A673 (cell line): Measurements from ENCODE around the gene GUCA2A. TPM values are rescaled to one million over a fixed set of nuclear protein-coding genes. Genes with fewer than 3 reads are reported as not detected.
A peak's percentile ranks its signal among the peaks of the same experiment; 100 is the strongest.

Experiments
- BruUV-seq: library from RNA; stranded (reverse); fragments of 400-500 nt; replicated peaks from 2 replicates; lab custom pipeline; 2021; lab: Mats Ljungman, UMichigan
- CTCF ChIA-PET: fragments of 300-600 bp; sonication (Branson Sonifier 250); formaldehyde crosslinking; loops from one replicate; lab custom pipeline; 2022; ENCODE audit warnings: antibody characterized with exemption; lab: Charles Lee
- POLR2A ChIA-PET: fragments of 300-600 bp; sonication (Branson Sonifier 250); formaldehyde crosslinking; loops from one replicate; lab custom pipeline; 2022; ENCODE audit warnings: antibody characterized with exemption; ENCODE audit not compliant: low non-redundant PET; lab: Charles Lee
- DNase-seq: peaks from one replicate; pipeline ENCODE4 v3.0.0-alpha.2; 2015; ENCODE audit warnings: low spot score
- H3K27ac ChIP-seq: fragments of 200-600 bp; sonication (generic); 2 replicates; pipeline ENCODE4 v1.5.1; 2016; ENCODE audit warnings: mixed run types, low read depth, mild to moderate bottlenecking, mixed read lengths, antibody characterized with exemption, low read length; ENCODE audit not compliant: poor library complexity, severe bottlenecking
- H3K27me3 ChIP-seq: fragments of 200-600 bp; sonication (generic); replicated peaks from 2 replicates; pipeline ENCODE4 v1.6.1; 2017; ENCODE audit warnings: mixed run types, low read depth, mild to moderate bottlenecking, mixed read lengths, antibody characterized with exemption, low read length; ENCODE audit not compliant: insufficient read depth, poor library complexity
- H3K36me3 ChIP-seq: fragments of 200-600 bp; sonication (generic); 2 replicates; pipeline ENCODE4 v1.6.1; 2016; ENCODE audit warnings: mixed run types, mild to moderate bottlenecking, mixed read lengths, antibody characterized with exemption, low read length; ENCODE audit not compliant: insufficient read depth, poor library complexity, severe bottlenecking
- H3K4me1 ChIP-seq: fragments of 200-600 bp; sonication (generic); 2 replicates; pipeline ENCODE4 v1.6.1; 2017; ENCODE audit warnings: mixed run types, mild to moderate bottlenecking, mixed read lengths, antibody characterized with exemption, low read length; ENCODE audit not compliant: insufficient read depth, poor library complexity, severe bottlenecking
- H3K4me3 ChIP-seq: fragments of 200-600 bp; sonication (generic); 2 replicates; pipeline ENCODE4 v1.5.1; 2016; ENCODE audit warnings: low read depth, mixed run types, mild to moderate bottlenecking, mixed read lengths, low read length; ENCODE audit not compliant: poor library complexity, severe bottlenecking
- H3K9me3 ChIP-seq: fragments of 200-600 bp; sonication (generic); 2 replicates; pipeline ENCODE4 v1.6.1; 2016; ENCODE audit warnings: mixed run types, low read depth, mild to moderate bottlenecking, mixed read lengths, antibody characterized with exemption, low read length; ENCODE audit not compliant: poor library complexity, severe bottlenecking
- CTCF ChIP-seq: fragments of 300-800, 200-600 bp; sonication (generic); conservative IDR thresholded peaks from 2 replicates; pipeline ENCODE4 v1.5.1; 2017; ENCODE audit warnings: low read depth, mild to moderate bottlenecking, antibody characterized with exemption, low read length, moderate library complexity, mixed read lengths
- EZH2 ChIP-seq: fragments of 200-600 bp; sonication (generic); IDR thresholded peaks from 2 replicates; pipeline ENCODE4 v1.6.1; 2017; ENCODE audit warnings: borderline replicate concordance, low read depth, mild to moderate bottlenecking, mixed read lengths, antibody characterized with exemption, low read length; ENCODE audit not compliant: poor library complexity, severe bottlenecking
- intact Hi-C: fragments of 100-400 bp; cut with micrococcal nuclease; formaldehyde crosslinking; loops from one replicate; pipeline ENCODE4 v1.10.0; 2022; ENCODE audit not compliant: unreplicated experiment
- total RNA-seq: library from RNA; stranded (reverse); gene quantifications from 2 replicates; pipeline ENCODE4 v1.2.3, GENCODE V29; 2021

GUCA2A gene
- total RNA-seq, 1 experiment from 2014 or later, result not detected

GRCh38 chr1:42175314-42176054 lies 10.9 kb upstream of the GUCA2A start:
- TF ChIP-seq CTCF, result no peak
- TF ChIP-seq EZH2, result no peak
- CTCF ChIA-PET, result no interaction called here
- H3K27ac ChIP-seq, result no peak overlapping the region
- H3K4me1 ChIP-seq, result peaks cover 7% of the 10 kb centered on the region
- no peaks in the 10 kb centered on the region for H3K27me3 ChIP-seq
- POLR2A ChIA-PET, result no interaction called here
- no peaks in the 10 kb centered on the region for H3K36me3 ChIP-seq
- intact Hi-C loops, result loop anchor here (10.0 kb wide), 1 partner anchor 159 kb away; the partner anchor contains the start of gene FOXJ3
- no TSS peak for BruUV-seq
- H3K4me3 ChIP-seq, result no peak overlapping the region
- no peak for DNase-seq
- no peaks in the 10 kb centered on the region for H3K9me3 ChIP-seq

GRCh38 chr1:42173961-42174735 lies 9.6 kb upstream of the GUCA2A start:
- Histone ChIP-seq H3K4me1 (peaks cover 4% of the 10 kb centered on the region), H3K36me3 (no peaks in the 10 kb centered on the region), H3K9me3 (no peaks in the 10 kb centered on the region), H3K27me3 (no peaks in the 10 kb centered on the region), H3K27ac (no peak overlapping the region), H3K4me3 (no peak overlapping the region)
- TF ChIP-seq CTCF, result no peak
- no peak for TF ChIP-seq EZH2
- ChIA-PET CTCF (interaction anchor here (0.9 to 1.3 kb wide), 4 partner anchors 11 to 362 kb away, joined by 3 to 6 read pairs (median 4); no protein-coding TSS in a partner anchor), POLR2A (no interaction called here)
- intact Hi-C loops, result loop anchor here (1.0 to 10.0 kb wide), 3 partner anchors 40 to 600 kb away; partner anchors contain the start of gene FOXJ3
- no peak for DNase-seq
- BruUV-seq, result no TSS peak

GRCh38 chr1:42173155-42173933 lies 8.8 kb upstream of the GUCA2A start:
- BruUV-seq, result no TSS peak
- Histone ChIP-seq H3K36me3 (no peaks in the 10 kb centered on the region), H3K4me3 (no peak overlapping the region), H3K27me3 (no peaks in the 10 kb centered on the region), H3K27ac (no peak overlapping the region), H3K4me1 (peaks cover 4% of the 10 kb centered on the region), H3K9me3 (no peaks in the 10 kb centered on the region)
- intact Hi-C loops, result loop anchor here (1.0 to 10.0 kb wide), 3 partner anchors 39 to 599 kb away; partner anchors contain the start of gene FOXJ3
- ChIA-PET CTCF (interaction anchor here (0.9 to 1.3 kb wide), 4 partner anchors 10 to 361 kb away, joined by 3 to 6 read pairs (median 4); no protein-coding TSS in a partner anchor), POLR2A (no interaction called here)
- DNase-seq, result peak; percentile 71
- TF ChIP-seq CTCF (peak; percentile 99), EZH2 (no peak)
